B cell (primary cell): ENCODE data around the gene UBXN10. TPM values are rescaled to one million over a fixed set of nuclear protein-coding genes. Genes with fewer than 3 reads are reported as not detected.

Source experiments
- ATAC-seq: fragments of 200-7000 bp; cut with Tn5 transposase; one replicate; pipeline ENCODE4 v1.10.0; 2021; ENCODE audit warnings: low read depth, mild to moderate bottlenecking, moderate number of reproducible peaks, moderate library complexity
- CTCF ChIA-PET: fragments of 350-600 bp; sonication (Branson Sonifier 250); formaldehyde crosslinking; loops from one replicate; lab custom pipeline; 2021; ENCODE audit warnings: antibody characterized with exemption, inconsistent platforms; lab: Charles Lee
- POLR2A ChIA-PET: fragments of 350-600 bp; sonication (Branson Sonifier 250); formaldehyde crosslinking; loops from one replicate; lab custom pipeline; 2021; ENCODE audit warnings: antibody characterized with exemption; lab: Charles Lee
- DNase-seq: peaks from one replicate; pipeline ENCODE4 v3.0.0; 2013
- H2AFZ ChIP-seq: 2 replicates; pipeline ENCODE4 v1.6.1; 2012; ENCODE audit warnings: mild to moderate bottlenecking, low read depth, low read length; ENCODE audit not compliant: insufficient read depth, poor library complexity, severe bottlenecking
- H3K27ac ChIP-seq, 2 donors: 1 replicate in 1 of 2; 2 replicates in 1 of 2; pipeline ENCODE4 v1.5.1; 2012 to 2013; ENCODE audit warnings: low read length in 2 of 2, mild to moderate bottlenecking in 2 of 2, moderate library complexity in 1 of 2
- H3K27me3 ChIP-seq, 4 experiments: fragments of 200-600 bp in 1 of 4; sonication (generic) in 1 of 4; replicated peaks in 1 of 4; 1 replicate in 2 of 4; 2 replicates in 2 of 4; pipeline versions ENCODE4 v1.6.1 to v1.7.0; 2013 to 2016; ENCODE audit warnings: low read length in 3 of 4, mild to moderate bottlenecking in 2 of 4, mixed read lengths in 1 of 4, moderate library complexity in 1 of 4; ENCODE audit not compliant: insufficient read depth in 4 of 4, control insufficient read depth in 3 of 4; ENCODE audit errors: control extremely low read depth in 1 of 4
- H3K36me3 ChIP-seq, 2 experiments: replicated peaks in 1 of 2; 1 replicate in 1 of 2; 2 replicates in 1 of 2; pipeline versions ENCODE4 v1.6.1 to v1.7.1; 2013; ENCODE audit warnings: low read length in 1 of 2; ENCODE audit not compliant: insufficient read depth in 2 of 2, control insufficient read depth in 1 of 2; ENCODE audit errors: control extremely low read depth in 1 of 2, extremely low read depth in 1 of 2
- H3K4me1 ChIP-seq, 2 donors: fragments of 200-600 bp in 1 of 2; sonication (generic) in 1 of 2; 1 replicate in 1 of 2; 2 replicates in 1 of 2; pipeline versions ENCODE4 v1.5.1 to v1.6.1; 2013 to 2017; ENCODE audit warnings: low read length in 2 of 2; ENCODE audit not compliant: control insufficient read depth in 2 of 2, insufficient read depth in 2 of 2
- H3K4me2 ChIP-seq: replicated peaks from 2 replicates; pipeline ENCODE3; 2012; ENCODE audit warnings: mild to moderate bottlenecking, low read depth, low read length; ENCODE audit not compliant: poor library complexity, severe bottlenecking
- H3K4me3 ChIP-seq, 5 experiments: fragments of 200-600 bp in 1 of 5; sonication (generic) in 1 of 5; 1 replicate in 3 of 5; 2 replicates in 2 of 5; pipeline versions ENCODE4 v1.5.1 to v1.7.0; 2011 to 2016; ENCODE audit warnings: low read length in 4 of 5, mild to moderate bottlenecking in 4 of 5, low read depth in 2 of 5, control low read depth in 1 of 5, moderate library complexity in 1 of 5; ENCODE audit not compliant: insufficient read depth in 1 of 5; ENCODE audit errors: control extremely low read depth in 1 of 5, extremely low read depth in 1 of 5
- H3K79me2 ChIP-seq: fragments of 200-600 bp; sonication (generic); one replicate; pipeline ENCODE4 v1.6.0; 2016; ENCODE audit warnings: low read length; ENCODE audit not compliant: control insufficient read depth, insufficient read depth
- H3K9ac ChIP-seq: fragments of 200-600 bp; sonication (generic); 2 replicates; pipeline ENCODE4 v1.6.1; 2017; ENCODE audit warnings: mild to moderate bottlenecking, low read length, moderate library complexity
- H3K9me3 ChIP-seq, 3 donors: one replicate each; pipeline versions ENCODE4 v1.6.1 to v1.7.1; 2013; ENCODE audit warnings: low read length in 2 of 3; ENCODE audit not compliant: control insufficient read depth in 2 of 3, insufficient read depth in 1 of 3; ENCODE audit errors: control extremely low read depth in 1 of 3
- H4K20me1 ChIP-seq: 2 replicates; pipeline ENCODE4 v1.6.0; 2012; ENCODE audit warnings: mild to moderate bottlenecking, low read length; ENCODE audit not compliant: insufficient read depth, control insufficient read depth, poor library complexity, severe bottlenecking
- H3K27ac Mint-ChIP-seq: one replicate; pipeline ENCODE4 v1.8.0; 2021; ENCODE audit warnings: mixed read lengths
- H3K27me3 Mint-ChIP-seq: one replicate; pipeline ENCODE4 v1.8.0; 2021; ENCODE audit warnings: mixed read lengths
- H3K4me1 Mint-ChIP-seq: one replicate; pipeline ENCODE4 v1.8.0; 2021; ENCODE audit warnings: mixed read lengths
- H3K4me3 Mint-ChIP-seq: one replicate; pipeline ENCODE4 v1.8.0; 2021; ENCODE audit warnings: mixed read lengths
- H3K9me3 Mint-ChIP-seq: one replicate; pipeline ENCODE4 v1.8.0; 2022; ENCODE audit warnings: mixed read lengths; ENCODE audit not compliant: insufficient read depth
- CTCF ChIP-seq: fragments of 200-600 bp; IDR thresholded peaks from one replicate; pipeline ENCODE4 v1.8.0; 2022; ENCODE audit warnings: antibody characterized with exemption, mild to moderate bottlenecking
- EZH2 ChIP-seq: IDR thresholded peaks from 2 replicates; pipeline ENCODE4 v1.6.1; 2012; ENCODE audit warnings: borderline replicate concordance, low read depth, mild to moderate bottlenecking, moderate library complexity, low read length; ENCODE audit not compliant: insufficient read depth, poor library complexity, severe bottlenecking
- WGBS: methylation state at CpG from one replicate; pipeline ENCODE4 v1.1.5; 2013; ENCODE audit warnings: missing lambda C conversion rate; ENCODE audit not compliant: insufficient coverage; 5-methylcytosine and 5-hydroxymethylcytosine counted together
- intact Hi-C: fragments of 100-400 bp; cut with micrococcal nuclease; formaldehyde crosslinking; loops from one replicate; pipeline ENCODE4 v1.10.0; 2022
- polyA plus RNA-seq: library from polyadenylated mRNA; depleted of rRNA; stranded (reverse); fragments of >200 nt; gene quantifications from 2 replicates; pipeline ENCODE4 v1.2.3, GENCODE V29; 2012
- total RNA-seq, 2 donors: library from RNA; stranded (reverse); fragments of 120-200 nt in 1 of 2; gene quantifications; 1 replicate in 1 of 2; 2 replicates in 1 of 2; pipeline versions ENCODE4 v1.2.3 to v1.2.4, GENCODE V29; 2013 to 2022

Gene UBXN10
- total and polyA plus RNA-seq, 2 donors (not counting 1 experiment from before 2014, with no cell fraction given), result 0.07 to 0.25 TPM

- TF ChIP-seq EZH2 (no peak), CTCF (no peak)
- POLR2A ChIA-PET, result no interaction called here
- ATAC-seq, result no peak
- Mint-ChIP-seq H3K27me3 (no peaks in the 10 kb centered on the region), H3K9me3 (no peaks in the 10 kb centered on the region), H3K27ac (no peak overlapping the region), H3K4me3 (no peak overlapping the region), H3K4me1 (no peaks in the 10 kb centered on the region)
- no peak overlapping the region for H3K27ac ChIP-seq
- H3K9me3 ChIP-seq, result peaks cover 0 to 4% (median 0%) of the 10 kb centered on the region in 3 donors
- H3K27me3 ChIP-seq, result peaks cover 0 to 6% (median 0%) of the 10 kb centered on the region in 4 experiments
- CTCF ChIA-PET, result interaction anchor here (1.7 to 2.2 kb wide), 2 partner anchors 8 to 42 kb away, joined by 5 to 9 read pairs; no protein-coding TSS in a partner anchor
- WGBS, result 81% methylated on average over 13 of the region's 13 CpGs
- no peaks in the 10 kb centered on the region for H3K79me2 ChIP-seq
- H3K36me3 ChIP-seq, result no peaks in the 10 kb centered on the region
- H3K4me2 ChIP-seq, result no peak overlapping the region
- no peak for DNase-seq
- H3K9ac ChIP-seq, result no peak overlapping the region
- H3K4me3 ChIP-seq, result no peak overlapping the region
- no peak overlapping the region for H2AFZ ChIP-seq
- H3K4me1 ChIP-seq, result no peaks in the 10 kb centered on the region
- intact Hi-C loops, result no loop called here
- H4K20me1 ChIP-seq, result no peaks in the 10 kb centered on the region
Measured at GRCh38 chr1:20143734-20144565, 41.9 kb upstream of the UBXN10 start.
